WTC11 (cell line): Measurements from ENCODE around the gene CENPB. TPM values are rescaled to one million over a fixed set of nuclear protein-coding genes. Genes with fewer than 3 reads are reported as not detected.

Source experiments
- ATAC-seq: fragments of 200-7000 bp; cut with Tn5 transposase; 2 replicates; pipeline ENCODE4 v1.10.0; 2021; ENCODE audit warnings: mild to moderate bottlenecking, moderate library complexity
- CTCF ChIA-PET: fragments of 300-600 bp; sonication (Branson Sonifier 250); formaldehyde crosslinking; loops from one replicate; lab custom pipeline; 2021; ENCODE audit warnings: antibody characterized with exemption; lab: Charles Lee
- POLR2A ChIA-PET: fragments of 350-600 bp; sonication (Branson Sonifier 250); formaldehyde crosslinking; loops from one replicate; lab custom pipeline; 2021; ENCODE audit warnings: antibody characterized with exemption; lab: Charles Lee
- DNase-seq: peaks from one replicate; pipeline ENCODE4 v3.0.0; 2021; ENCODE audit warnings: low spot score
- H3K27ac Mint-ChIP-seq: 2 replicates; pipeline ENCODE4 v1.8.0; 2021; ENCODE audit warnings: mixed read lengths
- H3K27me3 Mint-ChIP-seq: 2 replicates; pipeline ENCODE4 v1.8.0; 2021; ENCODE audit warnings: low read depth, mild to moderate bottlenecking, moderate library complexity, mixed read lengths
- H3K36me3 Mint-ChIP-seq: 2 replicates; pipeline ENCODE4 v1.8.0; 2021; ENCODE audit warnings: mixed read lengths
- H3K4me1 Mint-ChIP-seq: 2 replicates; pipeline ENCODE4 v1.8.0; 2022; ENCODE audit warnings: mixed read lengths
- H3K4me3 Mint-ChIP-seq: 2 replicates; pipeline ENCODE4 v1.8.0; 2021; ENCODE audit warnings: mild to moderate bottlenecking, moderate library complexity, mixed read lengths
- H3K9me3 Mint-ChIP-seq: 2 replicates; pipeline ENCODE4 v1.8.0; 2021; ENCODE audit warnings: mixed read lengths
- AFF4 ChIP-seq: sonication (generic); formaldehyde crosslinking; IDR thresholded peaks from 2 replicates; pipeline ENCODE4 v1.8.1; 2023; ENCODE audit warnings: mild to moderate bottlenecking, missing genetic modification reagents, borderline replicate concordance
- ATF1 ChIP-seq: sonication (generic); formaldehyde crosslinking; IDR thresholded peaks from 2 replicates; pipeline ENCODE4 v1.8.1; 2023; ENCODE audit warnings: mild to moderate bottlenecking, moderate library complexity, missing genetic modification reagents
- ATF3 ChIP-seq: sonication (generic); formaldehyde crosslinking; conservative IDR thresholded peaks from 2 replicates; pipeline ENCODE4 v1.8.1; 2022; ENCODE audit warnings: mild to moderate bottlenecking, missing genetic modification reagents
- ELF4 ChIP-seq: sonication (generic); formaldehyde crosslinking; IDR thresholded peaks from 2 replicates; pipeline ENCODE4 v1.8.1; 2022; ENCODE audit warnings: low read depth, mild to moderate bottlenecking, moderate library complexity, missing genetic modification reagents
- JAZF1 ChIP-seq: fragments of 250-450 bp; sonication (Bioruptor Pico); IDR thresholded peaks from 2 replicates; pipeline ENCODE4 v1.9.0; 2021; ENCODE audit warnings: moderate library complexity, mild to moderate bottlenecking, inconsistent platforms
- MAX ChIP-seq: sonication (generic); formaldehyde crosslinking; IDR thresholded peaks from 2 replicates; pipeline ENCODE4 v1.8.0; 2022; ENCODE audit warnings: mild to moderate bottlenecking, missing genetic modification reagents
- OVOL2 ChIP-seq: fragments of 250-450 bp; sonication (Bioruptor Pico); IDR thresholded peaks from 2 replicates; pipeline ENCODE4 v1.9.0; 2021; ENCODE audit warnings: mild to moderate bottlenecking, borderline replicate concordance
- ZNF263 ChIP-seq: sonication (generic); formaldehyde crosslinking; IDR thresholded peaks from 2 replicates; pipeline ENCODE4 v1.8.1; 2022; ENCODE audit warnings: low read depth, mild to moderate bottlenecking, moderate library complexity, missing genetic modification reagents
- ZNF416 ChIP-seq: fragments of 250-450 bp; sonication (Bioruptor Pico); IDR thresholded peaks from 2 replicates; pipeline ENCODE4 v1.9.0; 2021; ENCODE audit warnings: mild to moderate bottlenecking, inconsistent platforms
- total RNA-seq: library from RNA; stranded (reverse); gene quantifications from 3 replicates; pipeline ENCODE4 v1.2.3, GENCODE V29; 2021
- TF ChIP-seq, protein P1 (sequence below): sonication (generic); formaldehyde crosslinking; IDR thresholded peaks from 2 replicates; pipeline ENCODE4 v1.8.1; 2023; ENCODE audit warnings: mild to moderate bottlenecking, missing genetic modification reagents
- TF ChIP-seq, protein P2 (sequence below): sonication (generic); formaldehyde crosslinking; IDR thresholded peaks from 2 replicates; pipeline ENCODE4 v1.8.0; 2023; ENCODE audit warnings: missing genetic modification reagents
- TF ChIP-seq, protein P3 (sequence below): sonication (generic); formaldehyde crosslinking; IDR thresholded peaks from 2 replicates; pipeline ENCODE4 v1.8.1; 2022; ENCODE audit warnings: mild to moderate bottlenecking, moderate library complexity, missing genetic modification reagents

Gene CENPB
- total RNA-seq, 1 experiment from 2014 or later, result 58.7 TPM

GRCh38 chr20:3758566-3758965 is 28.0 kb downstream of the CENPB start:
- POLR2A ChIA-PET, result interaction anchor here (1.1 kb wide), 1 partner anchor 77 kb away, joined by 3 read pairs; the partner anchor contains the start of gene ADAM33
- no peak for DNase-seq

DNA sequence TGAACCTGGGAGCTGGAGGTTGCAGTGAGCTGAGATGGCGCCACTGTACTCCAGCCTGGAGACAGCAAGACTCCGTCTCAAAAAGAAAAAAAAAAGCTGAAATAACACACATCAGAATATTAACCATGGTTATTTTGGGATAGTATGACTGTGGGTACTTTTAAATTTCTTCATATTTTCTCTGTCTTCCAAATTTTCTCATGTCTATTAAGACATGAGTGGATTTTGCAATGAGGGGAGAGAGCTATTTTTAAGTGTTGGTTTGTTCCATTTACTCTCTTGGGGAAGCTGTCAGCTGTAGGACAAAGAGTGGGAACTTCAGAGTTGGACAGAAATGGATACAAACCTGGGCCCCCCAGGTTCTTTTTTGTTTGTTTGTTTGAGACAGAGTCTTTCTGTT is 29.3 kb downstream of the CENPB start:
- Mint-ChIP-seq H3K4me3 (no peak overlapping the region), H3K4me1 (peaks cover 2% of the 10 kb centered on the region; the same call in 1 of the 2 replicates), H3K9me3 (no peaks in the 10 kb centered on the region), H3K27ac (no peak overlapping the region), H3K36me3 (peaks cover 19% of the 10 kb centered on the region), H3K27me3 (no peaks in the 10 kb centered on the region; the same call in 1 of the 2 replicates)
- no peak for TF ChIP-seq JAZF1 (CRISPR knock-in tag)
- TF ChIP-seq ZNF263, result no peak
- no peak for DNase-seq
- POLR2A ChIA-PET, result interaction anchor here (0.6 to 1.1 kb wide), 2 partner anchors 46 to 75 kb away, joined by 3 read pairs; partner anchors contain the start of gene ADAM33
- CTCF ChIA-PET, result interaction anchor here (0.6 to 1.8 kb wide), 11 partner anchors 10 to 315 kb away, joined by 3 to 5 read pairs (median 3); partner anchors contain the start of genes ADISSP and SPEF1
- no peak for ATAC-seq

More at GRCh38 chr20:3758566-3758965, 28.0 kb downstream of the CENPB start:
- H3K4me3 Mint-ChIP-seq, result no peak overlapping the region
- peaks cover 19% of the 10 kb centered on the region for H3K36me3 Mint-ChIP-seq
- TF ChIP-seq ATF1 (CRISPR knock-in tag), result no peak
- TF ChIP-seq OVOL2 (CRISPR knock-in tag), result no peak
- TF ChIP-seq, protein P1, sequence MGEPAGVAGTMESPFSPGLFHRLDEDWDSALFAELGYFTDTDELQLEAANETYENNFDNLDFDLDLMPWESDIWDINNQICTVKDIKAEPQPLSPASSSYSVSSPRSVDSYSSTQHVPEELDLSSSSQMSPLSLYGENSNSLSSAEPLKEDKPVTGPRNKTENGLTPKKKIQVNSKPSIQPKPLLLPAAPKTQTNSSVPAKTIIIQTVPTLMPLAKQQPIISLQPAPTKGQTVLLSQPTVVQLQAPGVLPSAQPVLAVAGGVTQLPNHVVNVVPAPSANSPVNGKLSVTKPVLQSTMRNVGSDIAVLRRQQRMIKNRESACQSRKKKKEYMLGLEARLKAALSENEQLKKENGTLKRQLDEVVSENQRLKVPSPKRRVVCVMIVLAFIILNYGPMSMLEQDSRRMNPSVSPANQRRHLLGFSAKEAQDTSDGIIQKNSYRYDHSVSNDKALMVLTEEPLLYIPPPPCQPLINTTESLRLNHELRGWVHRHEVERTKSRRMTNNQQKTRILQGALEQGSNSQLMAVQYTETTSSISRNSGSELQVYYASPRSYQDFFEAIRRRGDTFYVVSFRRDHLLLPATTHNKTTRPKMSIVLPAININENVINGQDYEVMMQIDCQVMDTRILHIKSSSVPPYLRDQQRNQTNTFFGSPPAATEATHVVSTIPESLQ (CRISPR knock-in tag), result no peak
- TF ChIP-seq, protein P2, sequence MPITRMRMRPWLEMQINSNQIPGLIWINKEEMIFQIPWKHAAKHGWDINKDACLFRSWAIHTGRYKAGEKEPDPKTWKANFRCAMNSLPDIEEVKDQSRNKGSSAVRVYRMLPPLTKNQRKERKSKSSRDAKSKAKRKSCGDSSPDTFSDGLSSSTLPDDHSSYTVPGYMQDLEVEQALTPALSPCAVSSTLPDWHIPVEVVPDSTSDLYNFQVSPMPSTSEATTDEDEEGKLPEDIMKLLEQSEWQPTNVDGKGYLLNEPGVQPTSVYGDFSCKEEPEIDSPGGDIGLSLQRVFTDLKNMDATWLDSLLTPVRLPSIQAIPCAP, result no peak
- no peak for TF ChIP-seq ELF4 (CRISPR knock-in tag)
- TF ChIP-seq AFF4, result no peak
- TF ChIP-seq ZNF416 (CRISPR knock-in tag), result no peak
- no peak for TF ChIP-seq ATF3 (CRISPR knock-in tag)
- TF ChIP-seq MAX (CRISPR knock-in tag), result no peak
- TF ChIP-seq, protein P3, sequence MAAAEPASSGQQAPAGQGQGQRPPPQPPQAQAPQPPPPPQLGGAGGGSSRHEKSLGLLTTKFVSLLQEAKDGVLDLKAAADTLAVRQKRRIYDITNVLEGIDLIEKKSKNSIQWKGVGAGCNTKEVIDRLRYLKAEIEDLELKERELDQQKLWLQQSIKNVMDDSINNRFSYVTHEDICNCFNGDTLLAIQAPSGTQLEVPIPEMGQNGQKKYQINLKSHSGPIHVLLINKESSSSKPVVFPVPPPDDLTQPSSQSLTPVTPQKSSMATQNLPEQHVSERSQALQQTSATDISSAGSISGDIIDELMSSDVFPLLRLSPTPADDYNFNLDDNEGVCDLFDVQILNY (CRISPR knock-in tag), result no peak
- no peaks in the 10 kb centered on the region for H3K27me3 Mint-ChIP-seq
- H3K4me1 Mint-ChIP-seq, result peaks cover 2% of the 10 kb centered on the region; the same call in 1 of the 2 replicates
- CTCF ChIA-PET, result interaction anchor here (1.0 to 3.5 kb wide), 4 partner anchors 9 to 62 kb away, joined by 3 to 23 read pairs (median 3); partner anchors contain the start of gene ADISSP
- H3K27ac Mint-ChIP-seq, result no peak overlapping the region
- ATAC-seq, result no peak
- H3K9me3 Mint-ChIP-seq, result no peaks in the 10 kb centered on the region
